Measurements from ENCODE around the gene KRTAP4-12. TPM values are rescaled to one million over a fixed set of nuclear protein-coding genes. Genes with fewer than 3 reads are reported as not detected.
"Not testable (repeated sequence)": the region's sequence is repeated elsewhere in the genome, so short reads cannot be mapped to it uniquely, and the experiment has no call there.

Gene KRTAP4-12
- total RNA-seq (not detected in 2 replicates), polyA plus RNA-seq (not detected in 2 replicates)

DNA sequence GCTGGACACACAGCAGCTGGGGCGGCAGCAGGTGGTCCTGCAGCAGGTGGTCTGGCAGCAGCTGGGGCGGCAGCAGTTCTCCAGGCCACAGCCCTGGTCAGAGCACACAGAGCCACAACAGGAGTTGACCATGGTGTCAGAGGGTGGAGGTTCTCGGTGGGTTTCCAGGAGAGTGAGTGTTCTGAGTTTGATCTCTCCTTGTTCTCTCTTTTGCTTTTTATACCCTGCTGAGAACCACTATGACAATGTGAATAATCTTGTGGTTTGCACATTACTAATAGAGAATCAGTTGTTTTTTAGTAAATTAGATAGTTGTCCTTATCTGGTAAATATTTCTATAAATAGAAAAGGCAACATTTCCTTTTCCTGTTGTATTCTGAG is at the start of gene KRTAP4-12:
KRTAP4-12 (minus strand) TSS at position 192 of the 381 bp plus-strand sequence; CDS start at position 132, 60 bp downstream.
- not testable (repeated sequence) for H4K20me1 ChIP-seq (ENCODE audit: insufficient read depth, poor library complexity, severe bottlenecking); DNase-seq (ENCODE audit: low spot score); H3K4me2 ChIP-seq; H3K9me3 ChIP-seq (ENCODE audit: low read depth); H3K79me2 ChIP-seq; H3K4me3 ChIP-seq; H3K36me3 ChIP-seq (replicated peaks; ENCODE audit: insufficient read depth, low read depth); H2AFZ ChIP-seq; H3K9me2 ChIP-seq (replicated peaks; ENCODE audit: insufficient read depth); H3K27me3 ChIP-seq; H3K27ac ChIP-seq; H3K4me1 ChIP-seq (ENCODE audit: insufficient read depth)
- WGBS (ENCODE audit: low lambda C conversion rate, missing lambda C conversion rate), result 77% methylated on average over 3 of the region's 3 CpGs

DNA sequence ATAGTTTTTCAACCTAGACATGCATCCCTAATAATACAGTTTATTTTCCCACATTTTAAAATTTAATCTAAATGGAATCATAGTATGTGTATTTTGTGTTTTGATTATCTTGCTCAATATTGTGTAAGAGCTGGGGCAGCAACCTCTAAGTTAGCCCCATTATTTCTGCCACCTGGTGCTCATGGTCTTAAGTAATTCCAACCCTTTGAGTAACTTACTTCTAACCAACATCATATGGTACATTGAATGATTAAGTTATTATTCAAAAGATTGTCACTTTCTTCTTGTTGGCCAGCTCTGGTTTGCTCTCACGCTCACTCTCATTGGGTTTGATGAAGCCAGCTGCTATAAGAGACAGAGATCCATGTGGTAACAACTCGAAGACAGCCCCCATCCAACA is 47.9 kb upstream of the KRTAP4-12 start:
- no peak for DNase-seq (ENCODE audit: low spot score)
- Histone ChIP-seq H4K20me1 (ENCODE audit: insufficient read depth, poor library complexity, severe bottlenecking) (no peaks in the 10 kb centered on the region), H2AFZ (no peak overlapping the region), H3K9me3 (ENCODE audit: low read depth) (no peaks in the 10 kb centered on the region), H3K4me1 (ENCODE audit: insufficient read depth) (no peaks in the 10 kb centered on the region), H3K79me2 (no peaks in the 10 kb centered on the region), H3K27me3 (peaks cover 12% of the 10 kb centered on the region), H3K36me3 (replicated peaks; ENCODE audit: insufficient read depth, low read depth) (no peaks in the 10 kb centered on the region), H3K9me2 (replicated peaks; ENCODE audit: insufficient read depth) (no peaks in the 10 kb centered on the region), H3K4me3 (no peak overlapping the region), H3K27ac (no peak overlapping the region), H3K4me2 (no peak overlapping the region)
- 90% methylated on average over 2 of the region's 2 CpGs for WGBS (ENCODE audit: low lambda C conversion rate, missing lambda C conversion rate)
- TF ChIP-seq, protein P1, sequence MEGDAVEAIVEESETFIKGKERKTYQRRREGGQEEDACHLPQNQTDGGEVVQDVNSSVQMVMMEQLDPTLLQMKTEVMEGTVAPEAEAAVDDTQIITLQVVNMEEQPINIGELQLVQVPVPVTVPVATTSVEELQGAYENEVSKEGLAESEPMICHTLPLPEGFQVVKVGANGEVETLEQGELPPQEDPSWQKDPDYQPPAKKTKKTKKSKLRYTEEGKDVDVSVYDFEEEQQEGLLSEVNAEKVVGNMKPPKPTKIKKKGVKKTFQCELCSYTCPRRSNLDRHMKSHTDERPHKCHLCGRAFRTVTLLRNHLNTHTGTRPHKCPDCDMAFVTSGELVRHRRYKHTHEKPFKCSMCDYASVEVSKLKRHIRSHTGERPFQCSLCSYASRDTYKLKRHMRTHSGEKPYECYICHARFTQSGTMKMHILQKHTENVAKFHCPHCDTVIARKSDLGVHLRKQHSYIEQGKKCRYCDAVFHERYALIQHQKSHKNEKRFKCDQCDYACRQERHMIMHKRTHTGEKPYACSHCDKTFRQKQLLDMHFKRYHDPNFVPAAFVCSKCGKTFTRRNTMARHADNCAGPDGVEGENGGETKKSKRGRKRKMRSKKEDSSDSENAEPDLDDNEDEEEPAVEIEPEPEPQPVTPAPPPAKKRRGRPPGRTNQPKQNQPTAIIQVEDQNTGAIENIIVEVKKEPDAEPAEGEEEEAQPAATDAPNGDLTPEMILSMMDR (IDR thresholded peaks at IDR 0.05; ENCODE audit: poor library complexity), result no peak
- TF ChIP-seq EZH2phosphoT487 (IDR thresholded peaks at IDR 0.05; ENCODE audit: low read depth, severe bottlenecking, unreplicated experiment), result no peak
- TF ChIP-seq EZH2 (IDR thresholded peaks at IDR 0.05; ENCODE audit: borderline replicate concordance), result no peak

DNA sequence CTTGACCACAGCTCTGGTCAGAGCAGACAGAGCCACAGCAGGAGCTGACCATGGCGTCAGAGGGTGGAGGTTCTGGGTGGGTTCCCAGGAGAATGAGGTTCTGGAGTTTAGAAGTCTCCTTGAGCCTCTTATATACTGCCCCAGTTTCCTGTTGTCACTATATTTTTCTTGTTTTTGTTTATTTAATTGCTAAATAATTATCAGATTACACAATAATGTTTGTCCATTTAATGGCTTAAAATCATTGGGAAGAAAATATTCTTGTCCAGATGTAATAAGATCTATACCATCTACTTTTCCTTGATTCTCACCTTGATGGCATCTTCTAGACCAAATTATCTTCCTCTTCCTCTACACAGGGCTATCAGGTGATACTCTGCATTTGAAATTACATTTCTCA is 44.1 kb upstream of the KRTAP4-12 start, which contains the start of gene KRTAP4-3:
KRTAP4-3 (minus strand) TSS at position 101 of the 400 bp plus-strand sequence; CDS start at position 52, 49 bp downstream.
- no peaks in the 10 kb centered on the region for H3K79me2 ChIP-seq
- H3K4me3 ChIP-seq, result no peak within 1 kb of the TSS
- H3K27ac ChIP-seq, result no peak within 1 kb of the TSS
- TF ChIP-seq EZH2 (IDR thresholded peaks at IDR 0.05; ENCODE audit: borderline replicate concordance) (no peak), EZH2phosphoT487 (IDR thresholded peaks at IDR 0.05; ENCODE audit: low read depth, severe bottlenecking, unreplicated experiment) (no peak)
- TF ChIP-seq, protein P1 (IDR thresholded peaks at IDR 0.05; ENCODE audit: poor library complexity), result no peak
- no peaks in the 10 kb centered on the region for H3K36me3 ChIP-seq (replicated peaks; ENCODE audit: insufficient read depth, low read depth)
- H3K9me2 ChIP-seq (replicated peaks; ENCODE audit: insufficient read depth), result no peaks in the 10 kb centered on the region
- no peaks in the 10 kb centered on the region for H3K4me1 ChIP-seq (ENCODE audit: insufficient read depth)
- peaks cover 2% of the 10 kb centered on the region for H3K27me3 ChIP-seq
- DNase-seq (ENCODE audit: low spot score), result no peak
- H3K9me3 ChIP-seq (ENCODE audit: low read depth), result no peaks in the 10 kb centered on the region
- H3K4me2 ChIP-seq, result no peak within 1 kb of the TSS
- no peaks in the 10 kb centered on the region for H4K20me1 ChIP-seq (ENCODE audit: insufficient read depth, poor library complexity, severe bottlenecking)
- 86% methylated on average over 1 of the region's 1 CpG for WGBS (ENCODE audit: low lambda C conversion rate, missing lambda C conversion rate)
- no peak within 1 kb of the TSS for H2AFZ ChIP-seq

DNA sequence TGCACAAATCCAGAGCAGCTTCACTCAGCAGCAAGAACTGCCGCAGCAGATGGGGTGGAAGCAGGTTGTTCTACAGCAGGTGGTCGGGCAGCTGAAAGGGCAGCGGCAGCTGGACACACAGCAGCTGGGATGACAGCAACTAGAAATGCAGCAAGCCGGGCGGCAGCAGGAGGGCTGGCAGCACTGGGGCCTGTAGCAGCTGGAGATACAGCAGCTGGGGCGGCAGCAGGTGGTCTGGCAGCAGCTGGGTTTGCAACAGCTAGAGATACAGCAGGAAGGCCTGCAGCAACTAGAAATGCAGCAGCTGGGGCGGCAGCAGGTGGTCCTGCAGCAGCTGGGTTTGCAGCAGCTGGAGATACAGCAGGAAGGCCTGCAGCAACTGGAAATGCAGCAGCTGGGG is 43.6 kb upstream of the KRTAP4-12 start:
- no peaks in the 10 kb centered on the region for H4K20me1 ChIP-seq (ENCODE audit: insufficient read depth, poor library complexity, severe bottlenecking)
- H3K4me3 ChIP-seq, result no peak overlapping the region
- no peak for DNase-seq (ENCODE audit: low spot score)
- no peaks in the 10 kb centered on the region for H3K79me2 ChIP-seq
- H3K36me3 ChIP-seq (replicated peaks; ENCODE audit: insufficient read depth, low read depth), result no peaks in the 10 kb centered on the region
- no peaks in the 10 kb centered on the region for H3K9me3 ChIP-seq (ENCODE audit: low read depth)
- H3K27me3 ChIP-seq, result peaks cover 2% of the 10 kb centered on the region
- 90% methylated on average over 7 of the region's 7 CpGs for WGBS (ENCODE audit: low lambda C conversion rate, missing lambda C conversion rate)
- no peak overlapping the region for H3K4me2 ChIP-seq
- no peaks in the 10 kb centered on the region for H3K9me2 ChIP-seq (replicated peaks; ENCODE audit: insufficient read depth)
- H2AFZ ChIP-seq, result no peak overlapping the region
- H3K4me1 ChIP-seq (ENCODE audit: insufficient read depth), result no peaks in the 10 kb centered on the region
- TF ChIP-seq, protein P1 (IDR thresholded peaks at IDR 0.05; ENCODE audit: poor library complexity), result no peak
- TF ChIP-seq EZH2phosphoT487 (IDR thresholded peaks at IDR 0.05; ENCODE audit: low read depth, severe bottlenecking, unreplicated experiment) (no peak), EZH2 (IDR thresholded peaks at IDR 0.05; ENCODE audit: borderline replicate concordance) (no peak)
- H3K27ac ChIP-seq, result no peak overlapping the region
